A549 (cell line): Measurements from ENCODE around the gene PREX1. TPM values are rescaled to one million over a fixed set of nuclear protein-coding genes. Genes with fewer than 3 reads are reported as not detected.

Source experiments
- ATAC-seq, 2 experiments: fragments of 200-7000 bp in 1 of 2; fragments of >200 bp in 1 of 2; cut with Nextera tagmentation in 1 of 2; cut with Tn5 transposase in 1 of 2; 3 replicates each; pipeline versions ENCODE4 v1.8.0 to v1.9.1; 2018 to 2020; ENCODE audit warnings: mild to moderate bottlenecking in 1 of 2, moderate library complexity in 1 of 2
- CTCF ChIA-PET: fragments of 300-600 bp; sonication (Branson Sonifier 250); formaldehyde crosslinking; extraction: SDS; loops from one replicate; lab custom pipeline; 2021; ENCODE audit warnings: antibody characterized with exemption, inconsistent platforms; lab: Yijun Ruan, JAX
- POLR2A ChIA-PET: fragments of 350-600 bp; formaldehyde crosslinking; extraction: SDS; loops from one replicate; lab custom pipeline; 2021; ENCODE audit warnings: antibody characterized with exemption, inconsistent platforms; lab: Yijun Ruan, JAX
- DNase-seq, 2 experiments: peaks; one replicate each; pipeline versions ENCODE4 v3.0.0 to v3.0.0-alpha.2; 2011 to 2016; ENCODE audit warnings: low read depth in 1 of 2, low spot score in 1 of 2
- FAIRE-seq: peaks from 2 replicates; lab custom pipeline; 2011; peaks lifted over from hg19 to GRCh38; lab: Jason Lieb, UNC
- H3K27ac ChIP-seq, 2 experiments: fragments of >200 bp; sonication (Bioruptor Twin); formaldehyde crosslinking; 3 replicates each; pipeline ENCODE4 v1.5.1; 2016 to 2017
- H3K4me1 ChIP-seq: fragments of >200 bp; sonication (Bioruptor Twin); formaldehyde crosslinking; 3 replicates; pipeline ENCODE4 v1.6.1; 2016
- H3K4me2 ChIP-seq: fragments of >200 bp; sonication (Bioruptor Twin); formaldehyde crosslinking; 3 replicates; pipeline ENCODE4 v1.6.1; 2016
- H3K4me3 ChIP-seq: fragments of >200 bp; sonication (Bioruptor Twin); formaldehyde crosslinking; 3 replicates; pipeline ENCODE4 v1.5.1; 2016
- H3K9me3 ChIP-seq: fragments of >200 bp; sonication (Bioruptor Twin); formaldehyde crosslinking; 3 replicates; pipeline ENCODE4 v1.6.1; 2016
- CBX2 ChIP-seq: fragments of 200-600 bp; sonication (generic); IDR thresholded peaks from 2 replicates; pipeline ENCODE4 v1.6.1; 2016; ENCODE audit warnings: low read depth, mild to moderate bottlenecking, borderline replicate concordance
- CBX8 ChIP-seq: fragments of 200-600 bp; sonication (generic); IDR thresholded peaks from 2 replicates; pipeline ENCODE4 v1.6.1; 2016
- CTCF ChIP-seq: fragments of >200 bp; sonication (Bioruptor Twin); formaldehyde crosslinking; IDR thresholded peaks from 3 replicates; pipeline ENCODE4 v1.5.1; 2016
- EHMT2 ChIP-seq: fragments of 200-600 bp; sonication (generic); IDR thresholded peaks from 2 replicates; pipeline ENCODE4 v1.6.1; 2016; ENCODE audit warnings: antibody characterized with exemption, low read depth, mild to moderate bottlenecking, moderate library complexity
- FOSB ChIP-seq: fragments of 250-450 bp; sonication (Bioruptor Pico); IDR thresholded peaks from 2 replicates; pipeline ENCODE4 v1.5.0; 2020; ENCODE audit warnings: mild to moderate bottlenecking, moderate library complexity
- GATA3 ChIP-seq: IDR thresholded peaks from 2 replicates; pipeline ENCODE4 v1.6.1; 2012; ENCODE audit warnings: borderline replicate concordance
- HES2 ChIP-seq: fragments of >200 bp; sonication (Bioruptor Twin); formaldehyde crosslinking; IDR thresholded peaks from 2 replicates; pipeline ENCODE4 v1.6.1; 2016
- HOXA7 ChIP-seq: fragments of 250-450 bp; sonication (Bioruptor Pico); IDR thresholded peaks from 2 replicates; pipeline ENCODE4 v1.5.0; 2020; ENCODE audit warnings: mild to moderate bottlenecking, moderate library complexity
- HOXB13 ChIP-seq: fragments of 250-450 bp; sonication (Bioruptor Pico); IDR thresholded peaks from 2 replicates; pipeline ENCODE4 v1.5.0; 2020; ENCODE audit warnings: low read depth, mild to moderate bottlenecking, moderate library complexity
- KDM1A ChIP-seq: fragments of 200-600 bp; sonication (generic); IDR thresholded peaks from 2 replicates; pipeline ENCODE4 v1.6.1; 2016; ENCODE audit warnings: low read depth, mild to moderate bottlenecking
- KDM5A ChIP-seq: fragments of 200-600 bp; sonication (generic); IDR thresholded peaks from 2 replicates; pipeline ENCODE4 v1.6.1; 2016; ENCODE audit warnings: antibody characterized with exemption, mild to moderate bottlenecking
- MAX ChIP-seq: IDR thresholded peaks from 2 replicates; pipeline ENCODE4 v1.6.1; 2012
- MYC ChIP-seq: IDR thresholded peaks from 2 replicates; pipeline ENCODE4 v1.6.1; 2012; ENCODE audit warnings: mild to moderate bottlenecking, inconsistent platforms, low read length, improper control_type of control experiment, borderline replicate concordance
- PBX3 ChIP-seq: IDR thresholded peaks from 2 replicates; pipeline ENCODE4 v1.6.1; 2012
- POLR2AphosphoS2 ChIP-seq: conservative IDR thresholded peaks from 2 replicates; pipeline ENCODE4 v1.6.1; 2012; ENCODE audit warnings: low read length, improper control_type of control experiment, inconsistent platforms
- RARB ChIP-seq: fragments of 250-450 bp; sonication (Bioruptor Pico); IDR thresholded peaks from 2 replicates; pipeline ENCODE4 v1.8.0; 2021; ENCODE audit warnings: mild to moderate bottlenecking, moderate library complexity
- TFCP2L1 ChIP-seq: fragments of 250-450 bp; sonication (Bioruptor Pico); IDR thresholded peaks from 2 replicates; pipeline ENCODE4 v1.5.0; 2021; ENCODE audit warnings: mild to moderate bottlenecking
- WGBS: methylation state at CpG from one replicate; pipeline ENCODE4 v1.1.6; 2017; ENCODE audit errors: missing lambda C conversion rate; 5-methylcytosine and 5-hydroxymethylcytosine counted together
- polyA plus RNA-seq, 4 experiments: library from polyadenylated mRNA; depleted of rRNA in 3 of 4; stranded (reverse); fragments of >200 nt; fragmentation: RNase III in 1 of 4; extraction: RNeasy Plus Mini Kit Qiagen cat#74134 plus additional on column Dnase treatment in 1 of 4; gene quantifications; 2 replicates in 3 of 4; 3 replicates in 1 of 4; pipeline ENCODE4 v1.2.3, GENCODE V29; 2011 to 2017
- TF ChIP-seq, protein P1 (sequence below): fragments of 200-600 bp; sonication (generic); IDR thresholded peaks from 2 replicates; pipeline ENCODE4 v1.6.1; 2016; ENCODE audit warnings: antibody characterized with exemption, mild to moderate bottlenecking, moderate library complexity
- TF ChIP-seq, protein P2 (sequence below): fragments of 250-450 bp; sonication (Bioruptor Pico); IDR thresholded peaks from 2 replicates; pipeline ENCODE4 v1.5.0; 2020; ENCODE audit warnings: low read depth, mild to moderate bottlenecking, moderate library complexity
- TF ChIP-seq, protein P3 (sequence below): fragments of 450-650 bp; IDR thresholded peaks from 2 replicates; pipeline ENCODE4 v1.6.1; 2014; ENCODE audit warnings: antibody characterized with exemption

The PREX1 gene
- polyA plus RNA-seq, 2 of the 4 experiments (the other 2 are of a cell fraction): 3.6 to 4.2 TPM

DNA sequence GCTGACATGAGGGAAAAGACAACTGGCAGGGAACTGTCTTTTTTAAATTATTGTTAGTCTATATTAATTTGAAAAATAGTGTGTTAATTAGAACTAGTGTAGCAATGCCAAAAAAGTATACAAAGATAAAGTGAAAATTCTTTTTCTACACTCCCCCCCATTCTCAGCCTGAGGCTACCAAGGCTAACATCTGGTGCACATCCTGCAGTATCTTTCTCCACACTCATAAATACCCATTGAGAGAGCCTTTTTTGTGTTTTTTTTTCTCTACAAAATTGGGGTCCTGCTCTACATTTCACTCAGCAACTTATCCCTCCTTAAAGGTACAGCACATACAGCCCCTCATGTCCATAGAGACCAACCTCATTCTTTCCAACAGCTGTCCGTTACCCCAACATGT lies 20.7 kb downstream of the PREX1 start:
- no peaks in the 10 kb centered on the region for H3K4me1 ChIP-seq
- H3K4me2 ChIP-seq: no peak overlapping the region
- ATAC-seq: no peak
- H3K4me3 ChIP-seq: no peak overlapping the region
- TF ChIP-seq KDM5A (no peak), CBX2 (no peak), POLR2AphosphoS2 (no peak), RARB (no peak), MYC (no peak), MAX (no peak), CBX8 (no peak), HOXB13 (no peak), HES2 (no peak), TFCP2L1 (CRISPR knock-in tag) (no peak), KDM1A (no peak), HOXA7 (no peak), FOSB (CRISPR knock-in tag) (no peak), EHMT2 (no peak), GATA3 (no peak), PBX3 (no peak), CTCF (no peak)
- TF ChIP-seq, protein P1, sequence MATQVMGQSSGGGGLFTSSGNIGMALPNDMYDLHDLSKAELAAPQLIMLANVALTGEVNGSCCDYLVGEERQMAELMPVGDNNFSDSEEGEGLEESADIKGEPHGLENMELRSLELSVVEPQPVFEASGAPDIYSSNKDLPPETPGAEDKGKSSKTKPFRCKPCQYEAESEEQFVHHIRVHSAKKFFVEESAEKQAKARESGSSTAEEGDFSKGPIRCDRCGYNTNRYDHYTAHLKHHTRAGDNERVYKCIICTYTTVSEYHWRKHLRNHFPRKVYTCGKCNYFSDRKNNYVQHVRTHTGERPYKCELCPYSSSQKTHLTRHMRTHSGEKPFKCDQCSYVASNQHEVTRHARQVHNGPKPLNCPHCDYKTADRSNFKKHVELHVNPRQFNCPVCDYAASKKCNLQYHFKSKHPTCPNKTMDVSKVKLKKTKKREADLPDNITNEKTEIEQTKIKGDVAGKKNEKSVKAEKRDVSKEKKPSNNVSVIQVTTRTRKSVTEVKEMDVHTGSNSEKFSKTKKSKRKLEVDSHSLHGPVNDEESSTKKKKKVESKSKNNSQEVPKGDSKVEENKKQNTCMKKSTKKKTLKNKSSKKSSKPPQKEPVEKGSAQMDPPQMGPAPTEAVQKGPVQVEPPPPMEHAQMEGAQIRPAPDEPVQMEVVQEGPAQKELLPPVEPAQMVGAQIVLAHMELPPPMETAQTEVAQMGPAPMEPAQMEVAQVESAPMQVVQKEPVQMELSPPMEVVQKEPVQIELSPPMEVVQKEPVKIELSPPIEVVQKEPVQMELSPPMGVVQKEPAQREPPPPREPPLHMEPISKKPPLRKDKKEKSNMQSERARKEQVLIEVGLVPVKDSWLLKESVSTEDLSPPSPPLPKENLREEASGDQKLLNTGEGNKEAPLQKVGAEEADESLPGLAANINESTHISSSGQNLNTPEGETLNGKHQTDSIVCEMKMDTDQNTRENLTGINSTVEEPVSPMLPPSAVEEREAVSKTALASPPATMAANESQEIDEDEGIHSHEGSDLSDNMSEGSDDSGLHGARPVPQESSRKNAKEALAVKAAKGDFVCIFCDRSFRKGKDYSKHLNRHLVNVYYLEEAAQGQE: no peak
- TF ChIP-seq, protein P2, sequence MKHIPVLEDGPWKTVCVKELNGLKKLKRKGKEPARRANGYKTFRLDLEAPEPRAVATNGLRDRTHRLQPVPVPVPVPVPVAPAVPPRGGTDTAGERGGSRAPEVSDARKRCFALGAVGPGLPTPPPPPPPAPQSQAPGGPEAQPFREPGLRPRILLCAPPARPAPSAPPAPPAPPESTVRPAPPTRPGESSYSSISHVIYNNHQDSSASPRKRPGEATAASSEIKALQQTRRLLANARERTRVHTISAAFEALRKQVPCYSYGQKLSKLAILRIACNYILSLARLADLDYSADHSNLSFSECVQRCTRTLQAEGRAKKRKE (CRISPR knock-in tag): no peak
- TF ChIP-seq, protein P3, sequence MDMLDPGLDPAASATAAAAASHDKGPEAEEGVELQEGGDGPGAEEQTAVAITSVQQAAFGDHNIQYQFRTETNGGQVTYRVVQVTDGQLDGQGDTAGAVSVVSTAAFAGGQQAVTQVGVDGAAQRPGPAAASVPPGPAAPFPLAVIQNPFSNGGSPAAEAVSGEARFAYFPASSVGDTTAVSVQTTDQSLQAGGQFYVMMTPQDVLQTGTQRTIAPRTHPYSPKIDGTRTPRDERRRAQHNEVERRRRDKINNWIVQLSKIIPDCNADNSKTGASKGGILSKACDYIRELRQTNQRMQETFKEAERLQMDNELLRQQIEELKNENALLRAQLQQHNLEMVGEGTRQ: no peak
- WGBS: 91% methylated on average over 1 of the region's 1 CpG
- H3K27ac ChIP-seq: no peak overlapping the region
- CTCF ChIA-PET: interaction anchor here (1.2 kb wide), 1 partner anchor 18 kb away, joined by 3 read pairs; no protein-coding TSS in a partner anchor
- POLR2A ChIA-PET: no interaction called here
- peaks cover 25% of the 10 kb centered on the region for H3K9me3 ChIP-seq
- FAIRE-seq: no peak
- no peak for DNase-seq
